ENCODE results near the gene NDRG3.

The NDRG3 gene

GRCh38 chr20:36775826-36776225, 29.9 kb upstream of the NDRG3 start:
- TF ChIP-seq POLR2A (IDR thresholded peaks at IDR 0.05; ENCODE audit: low read depth, low read length) = no peak
- DNase-seq (ENCODE audit: insufficient read length, low spot score) = no peak
- FAIRE-seq = no peak

GRCh38 chr20:36775196-36775595, 29.3 kb upstream of the NDRG3 start:
- FAIRE-seq (no peak), DNase-seq (ENCODE audit: insufficient read length, low spot score) (no peak)
- no peak for TF ChIP-seq POLR2A (IDR thresholded peaks at IDR 0.05; ENCODE audit: low read depth, low read length)

DNA sequence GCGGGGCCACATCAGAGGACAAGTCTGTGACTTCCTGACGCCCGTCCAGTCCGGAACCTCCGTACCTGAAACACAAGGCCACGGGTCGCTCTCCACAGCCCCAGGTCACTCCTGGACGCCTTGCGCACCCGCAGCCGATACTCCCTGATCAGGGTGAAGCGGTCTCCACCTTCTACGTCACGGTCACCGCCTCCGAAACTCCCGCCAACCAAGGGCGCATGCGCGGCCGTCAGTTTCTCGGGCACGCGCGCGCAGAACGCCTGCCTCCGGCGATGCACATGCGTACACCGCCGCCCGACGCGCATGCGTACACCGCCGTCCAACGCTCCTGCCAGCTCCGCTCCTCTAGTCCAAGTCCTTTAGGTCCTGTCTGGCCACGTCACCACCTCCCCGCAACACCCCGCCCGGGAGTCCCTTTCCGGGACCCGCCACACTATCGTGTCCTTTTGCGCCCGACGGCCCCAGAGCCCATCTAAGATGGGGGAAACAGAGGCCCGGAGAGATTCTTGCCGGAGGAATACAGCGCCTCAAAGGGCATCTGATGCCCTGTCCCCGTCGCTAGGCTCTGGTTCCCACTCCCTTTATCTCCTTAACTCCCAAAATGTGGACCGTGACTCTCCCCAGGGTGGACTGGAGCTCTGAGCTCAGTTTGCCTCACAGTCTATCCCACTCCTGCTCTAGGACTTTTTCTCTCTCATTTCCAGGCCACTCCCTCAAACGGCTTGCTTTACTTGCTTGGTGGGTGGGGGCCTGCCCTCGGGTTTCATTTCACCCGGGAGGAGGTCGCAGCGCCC, 27.9 kb upstream of the NDRG3 start, which contains the start of gene DSN1:
Gene DSN1, minus strand, starts transcription at position 167 of the 794 bp plus-strand sequence. CDS start 2,305 bp downstream, outside the sequence.
- DNase-seq (ENCODE audit: insufficient read length, low spot score) = peak; percentile 91
- peak; percentile 86 for TF ChIP-seq POLR2A (IDR thresholded peaks at IDR 0.05; ENCODE audit: low read depth, low read length)
- FAIRE-seq = no peak

GRCh38 chr20:36773107-36773596, 27.3 kb upstream of the NDRG3 start:
- FAIRE-seq = no peak
- no peak for TF ChIP-seq POLR2A (IDR thresholded peaks at IDR 0.05; ENCODE audit: low read depth, low read length)
- DNase-seq (ENCODE audit: insufficient read length, low spot score) = no peak

GRCh38 chr20:36770680-36771079, 24.8 kb upstream of the NDRG3 start:
- TF ChIP-seq POLR2A (IDR thresholded peaks at IDR 0.05; ENCODE audit: low read depth, low read length) = no peak
- FAIRE-seq (no peak), DNase-seq (ENCODE audit: insufficient read length, low spot score) (no peak)

GRCh38 chr20:36768768-36769430, 23.0 kb upstream of the NDRG3 start:
- no peak for TF ChIP-seq POLR2A (IDR thresholded peaks at IDR 0.05; ENCODE audit: low read depth, low read length)
- DNase-seq (ENCODE audit: insufficient read length, low spot score) (no peak), FAIRE-seq (no peak)

- no peak for FAIRE-seq
- DNase-seq (ENCODE audit: insufficient read length, low spot score) = no peak
These were observed 15.2 kb upstream of the NDRG3 start for GRCh38 chr20:36761125-36761524.

DNA sequence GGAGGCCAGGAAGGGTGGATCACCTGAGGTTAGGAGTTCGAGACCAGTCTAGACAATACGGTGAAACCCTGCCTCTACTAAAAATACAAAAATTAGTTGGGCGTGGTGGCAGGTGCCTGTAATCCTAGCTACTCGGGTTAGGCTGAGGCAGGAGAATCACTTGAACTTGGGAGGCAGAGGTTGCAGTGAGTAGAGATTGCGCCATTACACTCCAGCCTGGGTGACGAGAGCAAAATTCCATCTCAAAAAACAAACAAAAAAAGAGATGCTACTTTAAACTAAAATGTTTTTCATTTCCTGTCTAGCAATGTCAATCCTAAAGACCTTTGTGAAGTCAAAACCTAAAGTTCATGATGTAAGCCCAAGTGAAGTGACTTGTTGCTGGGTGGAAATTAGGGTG, 14.8 kb upstream of the NDRG3 start:
- FAIRE-seq (no peak), DNase-seq (ENCODE audit: insufficient read length, low spot score) (no peak)
- no peak for TF ChIP-seq POLR2A (IDR thresholded peaks at IDR 0.05; ENCODE audit: low read depth, low read length)

More at GRCh38 chr20:36761125-36761524, 15.2 kb upstream of the NDRG3 start:
- no peak for TF ChIP-seq POLR2A (IDR thresholded peaks at IDR 0.05; ENCODE audit: low read depth, low read length)

GRCh38 chr20:36758276-36758675, 12.4 kb upstream of the NDRG3 start:
- DNase-seq (ENCODE audit: insufficient read length, low spot score) (no peak), FAIRE-seq (no peak)
- TF ChIP-seq POLR2A (IDR thresholded peaks at IDR 0.05; ENCODE audit: low read depth, low read length) = no peak

GRCh38 chr20:36756496-36756895, 10.6 kb upstream of the NDRG3 start:
- no peak for FAIRE-seq
- no peak for DNase-seq (ENCODE audit: insufficient read length, low spot score)
- TF ChIP-seq POLR2A (IDR thresholded peaks at IDR 0.05; ENCODE audit: low read depth, low read length) = no peak

GRCh38 chr20:36754656-36755222, 8.8 kb upstream of the NDRG3 start:
- TF ChIP-seq POLR2A (IDR thresholded peaks at IDR 0.05; ENCODE audit: low read depth, low read length) = no peak
- DNase-seq (ENCODE audit: insufficient read length, low spot score) (peak; percentile 71), FAIRE-seq (peak; percentile 94)

DNA sequence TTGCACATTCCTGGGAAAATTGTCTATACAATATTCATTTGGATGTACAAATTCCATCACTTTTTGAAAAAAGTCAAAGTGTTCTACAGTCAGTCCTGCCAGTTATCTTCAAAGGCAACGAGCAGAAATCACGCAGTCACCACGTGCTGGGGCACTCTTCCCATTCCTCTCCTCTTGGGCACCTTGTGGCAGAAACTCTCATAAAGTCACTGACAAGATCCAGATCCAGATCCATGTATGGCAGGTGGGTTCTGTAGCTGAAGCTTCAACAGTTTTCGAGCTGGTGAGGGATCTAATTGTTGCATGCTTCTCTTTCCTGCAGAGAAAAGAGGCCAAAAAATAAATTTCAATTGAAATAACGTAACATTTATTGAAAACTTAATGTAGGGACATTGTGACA, 6.7 kb upstream of the NDRG3 start:
- FAIRE-seq (no peak), DNase-seq (ENCODE audit: insufficient read length, low spot score) (no peak)
- no peak for TF ChIP-seq POLR2A (IDR thresholded peaks at IDR 0.05; ENCODE audit: low read depth, low read length)

GRCh38 chr20:36745234-36745926, 510 bp downstream of the NDRG3 start:
- DNase-seq (ENCODE audit: insufficient read length, low spot score) (peak; percentile 33), FAIRE-seq (no peak)
- TF ChIP-seq POLR2A (IDR thresholded peaks at IDR 0.05; ENCODE audit: low read depth, low read length) = no peak

DNA sequence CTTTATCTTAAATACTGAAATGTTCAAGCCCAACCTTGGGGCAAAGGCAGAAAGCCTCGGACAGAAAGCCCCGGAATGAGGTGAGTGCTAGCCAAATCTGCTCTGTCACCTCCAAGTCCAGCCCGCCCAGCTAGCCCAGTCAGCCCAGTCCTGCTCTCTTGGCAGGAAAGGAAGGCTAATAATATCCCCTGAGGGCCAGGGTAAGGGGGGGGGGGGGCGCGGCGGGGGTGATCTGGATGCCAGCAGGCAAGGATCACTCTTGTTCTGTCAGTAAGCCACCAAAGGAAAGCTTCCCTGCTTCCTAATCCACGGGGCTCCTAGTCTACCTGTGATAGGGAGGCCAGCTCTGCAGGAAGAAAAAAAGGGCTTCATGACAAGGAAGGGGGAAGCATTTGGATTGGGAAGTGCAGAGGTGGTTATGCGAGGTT, 1.1 kb downstream of the NDRG3 start:
- FAIRE-seq = no peak
- no peak for TF ChIP-seq POLR2A (IDR thresholded peaks at IDR 0.05; ENCODE audit: low read depth, low read length)

More for the DNA sequence above, 1.1 kb downstream of the NDRG3 start:
- DNase-seq (ENCODE audit: insufficient read length, low spot score) = peak; percentile 54
